ENCODE data around the gene PDE2A.

The PDE2A gene

GRCh38 chr11:72635933-72636332, 38.3 kb downstream of the PDE2A start:
- no peak for DNase-seq (ENCODE audit: low spot score)

- DNase-seq (ENCODE audit: low spot score): no peak
These were observed 38.8 kb downstream of the PDE2A start for GRCh38 chr11:72635309-72635915.

- DNase-seq (ENCODE audit: low spot score): no peak
These were observed 39.6 kb downstream of the PDE2A start for GRCh38 chr11:72634472-72635095.

- DNase-seq (ENCODE audit: low spot score): no peak
These were observed 40.2 kb downstream of the PDE2A start for GRCh38 chr11:72634016-72634415.

GRCh38 chr11:72633068-72633467, 41.2 kb downstream of the PDE2A start:
- DNase-seq (ENCODE audit: low spot score): no peak

- DNase-seq (ENCODE audit: low spot score): no peak
These were observed 42.2 kb downstream of the PDE2A start for GRCh38 chr11:72631806-72632731.

GRCh38 chr11:72630104-72630852, 43.9 kb downstream of the PDE2A start:
- no peak for DNase-seq (ENCODE audit: low spot score)

- DNase-seq (ENCODE audit: low spot score): no peak
These were observed 45.0 kb downstream of the PDE2A start for GRCh38 chr11:72629266-72629665.

GRCh38 chr11:72627594-72628281, 46.5 kb downstream of the PDE2A start:
- no peak for DNase-seq (ENCODE audit: low spot score)

GRCh38 chr11:72626414-72626936, 47.7 kb downstream of the PDE2A start:
- DNase-seq (ENCODE audit: low spot score): no peak

GRCh38 chr11:72625691-72626413, 48.4 kb downstream of the PDE2A start:
- no peak for DNase-seq (ENCODE audit: low spot score)

- no peak for DNase-seq (ENCODE audit: low spot score)
These were observed 49.6 kb downstream of the PDE2A start for GRCh38 chr11:72624496-72625201.

GRCh38 chr11:72623052-72623451, 51.2 kb downstream of the PDE2A start:
- no peak for DNase-seq (ENCODE audit: low spot score)

GRCh38 chr11:72621008-72621610, 53.1 kb downstream of the PDE2A start:
- DNase-seq (ENCODE audit: low spot score): no peak

GRCh38 chr11:72618803-72619202, 55.4 kb downstream of the PDE2A start:
- no peak for DNase-seq (ENCODE audit: low spot score)

- DNase-seq (ENCODE audit: low spot score): no peak
These were observed 57.0 kb downstream of the PDE2A start for GRCh38 chr11:72617080-72617762.

- no peak for DNase-seq (ENCODE audit: low spot score)
These were observed 57.6 kb downstream of the PDE2A start for GRCh38 chr11:72616655-72617054.

- no peak for DNase-seq (ENCODE audit: low spot score)
These were observed 58.9 kb downstream of the PDE2A start for GRCh38 chr11:72615329-72615728.

- DNase-seq (ENCODE audit: low spot score): no peak
These were observed 59.8 kb downstream of the PDE2A start for GRCh38 chr11:72614381-72614780.

Measured in LoVo (cell line).